ENCODE measurements around the gene KLRB1.
"Not testable (repeated sequence)": the region's sequence is repeated elsewhere in the genome, so short reads cannot be mapped to it uniquely, and the experiment has no call there.

DNA sequence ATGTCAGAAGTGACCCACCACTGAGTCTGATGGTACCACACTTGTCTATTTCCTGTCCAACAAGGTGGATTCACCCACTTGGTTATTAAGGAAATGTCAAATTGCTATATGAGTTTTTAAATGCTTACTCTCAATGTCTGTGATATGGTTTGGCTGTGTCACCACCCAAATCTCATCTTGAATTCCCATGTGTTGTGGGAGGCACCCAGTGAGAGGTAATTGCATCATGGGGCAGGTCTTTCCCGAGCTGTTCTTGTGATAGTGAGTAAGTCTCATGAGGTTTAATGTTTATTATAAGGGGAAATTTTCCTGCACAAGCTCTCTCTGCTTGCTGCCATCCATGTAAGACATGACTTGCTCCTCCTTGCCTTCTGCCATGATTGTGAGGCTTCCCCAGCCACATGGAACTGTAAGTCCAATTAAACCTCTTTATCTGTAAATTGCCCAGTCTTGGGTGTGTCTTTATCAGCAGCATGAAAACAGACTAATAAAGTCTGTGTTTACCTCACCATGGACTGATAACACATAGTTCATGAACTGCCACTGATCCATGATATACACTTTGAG, 37.4 kb upstream of the KLRB1 start:
- TF ChIP-seq, protein P1, sequence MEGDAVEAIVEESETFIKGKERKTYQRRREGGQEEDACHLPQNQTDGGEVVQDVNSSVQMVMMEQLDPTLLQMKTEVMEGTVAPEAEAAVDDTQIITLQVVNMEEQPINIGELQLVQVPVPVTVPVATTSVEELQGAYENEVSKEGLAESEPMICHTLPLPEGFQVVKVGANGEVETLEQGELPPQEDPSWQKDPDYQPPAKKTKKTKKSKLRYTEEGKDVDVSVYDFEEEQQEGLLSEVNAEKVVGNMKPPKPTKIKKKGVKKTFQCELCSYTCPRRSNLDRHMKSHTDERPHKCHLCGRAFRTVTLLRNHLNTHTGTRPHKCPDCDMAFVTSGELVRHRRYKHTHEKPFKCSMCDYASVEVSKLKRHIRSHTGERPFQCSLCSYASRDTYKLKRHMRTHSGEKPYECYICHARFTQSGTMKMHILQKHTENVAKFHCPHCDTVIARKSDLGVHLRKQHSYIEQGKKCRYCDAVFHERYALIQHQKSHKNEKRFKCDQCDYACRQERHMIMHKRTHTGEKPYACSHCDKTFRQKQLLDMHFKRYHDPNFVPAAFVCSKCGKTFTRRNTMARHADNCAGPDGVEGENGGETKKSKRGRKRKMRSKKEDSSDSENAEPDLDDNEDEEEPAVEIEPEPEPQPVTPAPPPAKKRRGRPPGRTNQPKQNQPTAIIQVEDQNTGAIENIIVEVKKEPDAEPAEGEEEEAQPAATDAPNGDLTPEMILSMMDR (IDR thresholded peaks at IDR 0.05; ENCODE audit: low read depth, low read length), result not testable (repeated sequence)
- TF ChIP-seq POLR2A (IDR thresholded peaks at IDR 0.05; ENCODE audit: extremely low read depth, insufficient read length), result not testable (repeated sequence)

All from NB4 (cell line).